Activated naive CD4-positive, alpha-beta T cell treated with Interleukin-2 at 50 U/mL for 16 hours (primary cell): ENCODE results near the gene COX8A.

Source experiments
- DNase-seq: peaks from one replicate; pipeline ENCODE4 v3.0.0-alpha.2; 2020

The COX8A gene

DNA sequence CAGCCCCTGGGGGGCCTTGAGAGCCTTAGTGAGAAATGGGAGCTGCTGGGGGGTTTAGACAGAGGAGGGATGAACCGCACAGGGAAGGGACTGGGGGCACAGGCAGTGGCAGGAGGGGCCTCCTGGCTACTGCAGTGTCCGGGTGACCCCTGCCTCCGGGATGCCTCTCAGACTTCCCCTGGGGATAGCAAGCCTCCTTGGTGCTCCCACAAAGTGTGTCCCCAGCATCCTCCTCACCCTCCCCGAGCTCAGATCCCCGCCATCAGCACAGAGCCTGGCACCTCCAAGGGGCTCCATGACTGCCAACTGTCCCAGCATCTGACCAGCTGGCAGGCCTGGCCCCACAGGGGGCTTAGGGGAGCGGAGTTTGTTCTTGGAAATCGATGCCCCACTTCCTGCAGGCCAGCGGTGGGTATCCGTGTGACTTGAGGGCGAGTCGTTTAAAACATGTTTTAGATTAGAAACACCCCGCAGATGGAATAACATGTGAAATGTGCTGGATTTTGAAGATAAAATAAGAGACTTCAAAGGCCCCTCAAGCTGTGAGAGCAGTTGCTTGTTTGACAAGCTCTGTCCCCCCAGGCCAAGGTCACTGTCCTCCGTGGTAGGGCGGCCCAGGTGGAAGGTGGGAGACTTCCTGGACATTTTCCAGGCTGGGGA is 47.8 kb downstream of the COX8A start:
- no peak for DNase-seq

DNA sequence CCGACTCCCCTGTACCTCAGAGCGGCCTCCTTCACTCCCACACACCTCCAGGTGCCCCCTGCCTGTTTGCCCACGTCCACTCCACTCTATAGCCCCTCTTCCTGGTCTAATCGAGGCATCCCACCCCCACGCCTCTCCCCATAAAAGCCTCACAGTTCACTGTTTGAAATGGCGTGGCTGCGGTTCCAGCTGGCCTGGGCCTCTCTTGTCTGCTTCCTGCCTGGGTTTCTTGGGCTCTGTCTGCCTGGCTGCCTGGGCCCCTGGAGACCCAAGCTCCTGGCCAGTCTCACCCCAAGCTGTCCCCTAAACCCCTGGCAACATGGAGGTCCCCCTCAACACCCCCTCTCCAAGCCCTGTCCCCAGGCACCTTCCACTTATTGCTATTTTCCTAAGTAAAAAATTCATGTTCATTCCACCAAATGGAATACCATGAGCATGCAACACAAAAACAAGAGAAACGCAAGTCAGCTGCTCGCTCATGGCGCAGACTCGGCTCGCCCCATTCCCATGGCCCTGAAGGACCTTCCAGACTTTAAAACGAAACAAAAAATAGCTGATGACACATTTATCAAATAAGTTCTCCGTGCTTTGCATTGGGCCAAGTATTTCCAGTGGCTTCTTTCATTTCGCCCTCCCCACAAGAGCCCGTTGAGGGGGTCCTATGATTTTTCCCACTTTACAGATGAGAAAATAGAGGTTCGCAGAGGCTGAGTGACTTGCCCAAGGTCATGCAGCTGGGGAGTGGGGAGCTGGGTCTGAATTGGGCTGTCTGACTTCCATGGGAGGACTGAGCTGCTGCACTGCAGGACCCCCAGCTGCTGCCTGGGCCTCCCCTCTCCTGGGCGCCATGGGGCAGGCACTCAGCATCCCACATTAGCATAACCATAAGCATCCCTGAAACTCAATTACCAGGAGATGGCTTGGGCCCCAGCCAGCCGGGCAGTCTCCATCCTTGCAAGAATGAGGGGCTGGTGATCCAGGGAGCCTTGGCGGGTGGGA is 49.6 kb downstream of the COX8A start:
- DNase-seq = no peak

DNA sequence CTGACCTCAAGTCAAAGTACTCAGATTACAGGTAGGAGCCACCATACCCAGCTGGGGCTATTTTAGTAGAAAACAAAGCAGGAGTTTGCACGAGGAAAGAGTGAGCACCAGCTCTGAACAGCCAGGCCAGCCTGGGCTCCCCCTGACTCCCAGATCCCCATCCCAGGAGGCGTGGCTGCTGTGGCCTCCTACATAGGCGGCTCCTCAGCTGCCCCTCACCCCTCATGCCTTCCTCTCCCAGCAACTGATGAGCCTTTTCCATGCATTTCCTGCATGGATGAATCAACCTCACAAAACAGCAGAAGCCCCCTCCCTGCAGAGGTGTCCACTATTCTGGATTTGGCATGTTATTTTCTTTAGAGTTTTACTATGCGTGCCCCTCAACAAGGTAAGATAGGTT is 50.8 kb downstream of the COX8A start:
- no peak for DNase-seq
